GM12878 (cell line): ENCODE data around the gene PDSS2. TPM values are rescaled to one million over a fixed set of nuclear protein-coding genes. Genes with fewer than 3 reads are reported as not detected.

Experiments used
- ATAC-seq: fragments of 200-7000 bp; cut with Tn5 transposase; 3 replicates; pipeline ENCODE4 v1.9.1; 2020; ENCODE audit warnings: mild to moderate bottlenecking, moderate library complexity
- BruUV-seq: library from RNA; stranded (reverse); fragments of 400-500 nt; replicated peaks from 2 replicates; lab custom pipeline; 2021; lab: Mats Ljungman, UMichigan
- CTCF ChIA-PET: fragments of 300-600 bp; sonication (Branson Sonifier 250); formaldehyde crosslinking; extraction: SDS; loops from one replicate; lab custom pipeline; 2021; ENCODE audit warnings: inconsistent platforms; lab: Yijun Ruan, JAX
- POLR2A ChIA-PET: fragments of 350-600 bp; formaldehyde crosslinking; extraction: SDS; loops from one replicate; lab custom pipeline; 2021; ENCODE audit warnings: inconsistent platforms; lab: Charles Lee
- RAD21 ChIA-PET: fragments of 300-600 bp; sonication (Branson Sonifier 250); formaldehyde crosslinking; loops from one replicate; lab custom pipeline; 2023; ENCODE audit warnings: antibody characterized with exemption; ENCODE audit not compliant: unreplicated experiment; lab: Charles Lee
- SMC1A ChIA-PET: fragments of 300-600 bp; sonication (Branson Sonifier 250); formaldehyde crosslinking; loops from one replicate; lab custom pipeline; 2023; ENCODE audit not compliant: unreplicated experiment, uncharacterized antibody; lab: Charles Lee
- DNase-seq: peaks from one replicate; pipeline ENCODE4 v3.0.0-alpha.2; 2011; ENCODE audit warnings: low read depth, low spot score
- FAIRE-seq: peaks from 3 replicates; lab custom pipeline; 2011; peaks lifted over from hg19 to GRCh38; lab: Jason Lieb, UNC
- H2AFZ ChIP-seq: 2 replicates; pipeline ENCODE4 v1.6.0; 2011; ENCODE audit warnings: low read depth, low read length, control low read depth; ENCODE audit not compliant: control insufficient read depth
- H3K27ac ChIP-seq: 2 replicates; pipeline ENCODE4 v1.5.1; 2011; ENCODE audit warnings: control low read depth; ENCODE audit not compliant: control insufficient read depth, insufficient read depth
- H3K27me3 ChIP-seq, 2 experiments: replicated peaks in 1 of 2; 2 replicates each; pipeline versions ENCODE4 v1.6.0 to v1.6.1; 2011; ENCODE audit warnings: low read length in 1 of 2; ENCODE audit not compliant: control insufficient read depth in 2 of 2, insufficient read depth in 2 of 2
- H3K36me3 ChIP-seq, 2 experiments: 2 replicates each; pipeline ENCODE4 v1.5.1; 2011; ENCODE audit warnings: low read length in 1 of 2; ENCODE audit not compliant: control insufficient read depth in 2 of 2, insufficient read depth in 2 of 2
- H3K4me1 ChIP-seq: 2 replicates; pipeline ENCODE4 v1.6.1; 2011; ENCODE audit warnings: mild to moderate bottlenecking, low read length, moderate library complexity, mixed read lengths; ENCODE audit not compliant: control insufficient read depth, insufficient read depth
- H3K4me2 ChIP-seq: 2 replicates; pipeline ENCODE4 v1.6.0; 2011; ENCODE audit warnings: control low read depth; ENCODE audit not compliant: control insufficient read depth, insufficient read depth
- H3K4me3 ChIP-seq: fragments of 200-600 bp; sonication (generic); 2 replicates; pipeline ENCODE4 v1.5.1; 2016
- H3K79me2 ChIP-seq: 2 replicates; pipeline ENCODE4 v1.6.0; 2011; ENCODE audit warnings: low read length; ENCODE audit not compliant: control insufficient read depth, insufficient read depth
- H3K9ac ChIP-seq: 2 replicates; pipeline ENCODE4 v1.8.0; 2011; ENCODE audit warnings: low read length, control low read depth, mixed read lengths; ENCODE audit not compliant: control insufficient read depth, insufficient read depth
- H3K9me3 ChIP-seq: replicated peaks from 3 replicates; pipeline ENCODE4 v1.5.1; 2011; ENCODE audit warnings: mild to moderate bottlenecking, low read length; ENCODE audit not compliant: control insufficient read depth, insufficient read depth
- H4K20me1 ChIP-seq: 2 replicates; pipeline ENCODE4 v1.6.0; 2011; ENCODE audit not compliant: control insufficient read depth, insufficient read depth
- BRCA1 ChIP-seq: IDR thresholded peaks from 2 replicates; pipeline ENCODE4 v1.6.1; 2011; ENCODE audit warnings: low read depth, low read length, improper control_type of control experiment
- CUX1 ChIP-seq: IDR thresholded peaks from 2 replicates; pipeline ENCODE4 v1.6.1; 2012; ENCODE audit warnings: improper control_type of control experiment, low read depth, low read length; ENCODE audit not compliant: insufficient replicate concordance
- GATAD2B ChIP-seq: fragments of 450-650 bp; conservative IDR thresholded peaks from 2 replicates; pipeline ENCODE4 v1.6.1; 2017; ENCODE audit warnings: low read depth, mild to moderate bottlenecking, moderate library complexity
- HCFC1 ChIP-seq: fragments of 150-350 bp; IDR thresholded peaks from 2 replicates; pipeline ENCODE4 v1.6.1; 2014; ENCODE audit warnings: low read length
- HDAC2 ChIP-seq: fragments of 200-600 bp; sonication (generic); IDR thresholded peaks from 2 replicates; pipeline ENCODE4 v1.6.1; 2017
- MXI1 ChIP-seq: fragments of 150-350 bp; IDR thresholded peaks from 2 replicates; pipeline ENCODE4 v1.6.1; 2011; ENCODE audit warnings: low read depth, mild to moderate bottlenecking, inconsistent platforms, low read length, improper control_type of control experiment
- RCOR1 ChIP-seq: conservative IDR thresholded peaks from 2 replicates; pipeline ENCODE4 v1.6.1; 2012; ENCODE audit warnings: low read depth, low read length, improper control_type of control experiment
- RELB ChIP-seq: fragments of 450-650 bp; IDR thresholded peaks from 2 replicates; pipeline ENCODE4 v1.6.1; 2017; ENCODE audit warnings: low read depth, mild to moderate bottlenecking, moderate library complexity
- SPI1 ChIP-seq: IDR thresholded peaks from 2 replicates; pipeline ENCODE4 v1.6.1; 2011; ENCODE audit warnings: low read depth, mild to moderate bottlenecking, low read length, moderate library complexity, borderline replicate concordance; ENCODE audit not compliant: insufficient read depth
- SREBF1 ChIP-seq: IDR thresholded peaks from 2 replicates; pipeline ENCODE4 v1.6.1; 2012; ENCODE audit warnings: mild to moderate bottlenecking, low read length
- TBL1XR1 ChIP-seq: IDR thresholded peaks from 2 replicates; pipeline ENCODE4 v1.6.1; 2012; ENCODE audit warnings: low read depth, low read length, improper control_type of control experiment
- WGBS: methylation state at CpG from one replicate; pipeline ENCODE4 v1.1.6; 2016; ENCODE audit warnings: low lambda C conversion rate; ENCODE audit not compliant: insufficient replicate concordance, insufficient coverage; ENCODE audit errors: missing lambda C conversion rate; 5-methylcytosine and 5-hydroxymethylcytosine counted together
- in situ Hi-C: fragments of 300-500 bp; cut with MboI; formaldehyde crosslinking; loops from 9 replicates; pipeline ENCODE4 v1.14.3; 2018; ENCODE audit warnings: mixed read lengths
- intact Hi-C: fragments of 100-400 bp; cut with micrococcal nuclease; formaldehyde crosslinking; loops from one replicate; pipeline ENCODE4 v1.14.2; 2022; ENCODE audit not compliant: unreplicated experiment
- polyA plus RNA-seq, 11 experiments: library from polyadenylated mRNA; depleted of rRNA in 4 of 11; unstranded in 6 of 11; stranded (reverse) in 5 of 11; fragments of >200 nt; fragmentation: Nextera tagmentation in 4 of 11; fragmentation: Illumina TruSeq in 1 of 11; extraction: Ambion mirVana in 4 of 11; extraction: Trizol in 1 of 11; gene quantifications; 1 replicate in 1 of 11; 2 replicates in 10 of 11; pipeline versions ENCODE4 v1.2.1 to v1.2.3, GENCODE V29; 2011 to 2016; ENCODE audit warnings: inconsistent platforms in 2 of 11, missing spikeins in 2 of 11, low read depth in 1 of 11
- total RNA-seq, 4 experiments: library from RNA; depleted of rRNA in 3 of 4; stranded (reverse); fragments of >200 nt in 3 of 4; fragmentation: Illumina TruSeq in 1 of 4; extraction: Trizol in 1 of 4; gene quantifications; 2 replicates each; pipeline versions ENCODE4 v1.2.1 to v1.2.3, GENCODE V29; 2013 to 2021
- TF ChIP-seq, protein P1 (sequence below): fragments of 450-650 bp; IDR thresholded peaks from 2 replicates; pipeline ENCODE4 v1.6.1; 2017; ENCODE audit warnings: mild to moderate bottlenecking, moderate library complexity

The PDSS2 gene
- total and polyA plus RNA-seq, 10 of the 15 experiments (the other 5 are each of a cell fraction or from before 2014, with no cell fraction given) = 7.7 to 15.5 (median 9.6) TPM

GRCh38 chr6:107246972-107247615 is 212.3 kb downstream of the PDSS2 start:
- no peak overlapping the region for H3K9ac ChIP-seq
- ATAC-seq (no peak), FAIRE-seq (no peak), DNase-seq (no peak)
- H3K27me3 ChIP-seq = no peaks in the 10 kb centered on the region
- intact Hi-C loops = no loop called here
- H3K79me2 ChIP-seq = no peaks in the 10 kb centered on the region
- no peaks in the 10 kb centered on the region for H4K20me1 ChIP-seq
- H3K9me3 ChIP-seq = no peaks in the 10 kb centered on the region
- no peaks in the 10 kb centered on the region for H3K36me3 ChIP-seq
- H3K27ac ChIP-seq = no peak overlapping the region
- WGBS = 80% methylated on average over 6 of the region's 6 CpGs
- no peak overlapping the region for H3K4me2 ChIP-seq
- no peaks in the 10 kb centered on the region for H3K4me1 ChIP-seq
- POLR2A ChIA-PET = no interaction called here
- CTCF ChIA-PET = no interaction called here
- in situ Hi-C loops = no loop called here
- H3K4me3 ChIP-seq = no peak overlapping the region
- H2AFZ ChIP-seq = no peak overlapping the region
- RAD21 ChIA-PET = no interaction called here
- no TSS peak for BruUV-seq
- SMC1A ChIA-PET = interaction anchor here (0.6 to 1.2 kb wide), 2 partner anchors 11 to 1887 kb away, joined by 3 read pairs; no protein-coding TSS in a partner anchor
- TF ChIP-seq BRCA1 (no peak), RCOR1 (no peak), HCFC1 (no peak), SPI1 (no peak), GATAD2B (no peak), CUX1 (no peak), TBL1XR1 (no peak), RELB (no peak), SREBF1 (no peak), HDAC2 (no peak), MXI1 (no peak)
- TF ChIP-seq, protein P1, sequence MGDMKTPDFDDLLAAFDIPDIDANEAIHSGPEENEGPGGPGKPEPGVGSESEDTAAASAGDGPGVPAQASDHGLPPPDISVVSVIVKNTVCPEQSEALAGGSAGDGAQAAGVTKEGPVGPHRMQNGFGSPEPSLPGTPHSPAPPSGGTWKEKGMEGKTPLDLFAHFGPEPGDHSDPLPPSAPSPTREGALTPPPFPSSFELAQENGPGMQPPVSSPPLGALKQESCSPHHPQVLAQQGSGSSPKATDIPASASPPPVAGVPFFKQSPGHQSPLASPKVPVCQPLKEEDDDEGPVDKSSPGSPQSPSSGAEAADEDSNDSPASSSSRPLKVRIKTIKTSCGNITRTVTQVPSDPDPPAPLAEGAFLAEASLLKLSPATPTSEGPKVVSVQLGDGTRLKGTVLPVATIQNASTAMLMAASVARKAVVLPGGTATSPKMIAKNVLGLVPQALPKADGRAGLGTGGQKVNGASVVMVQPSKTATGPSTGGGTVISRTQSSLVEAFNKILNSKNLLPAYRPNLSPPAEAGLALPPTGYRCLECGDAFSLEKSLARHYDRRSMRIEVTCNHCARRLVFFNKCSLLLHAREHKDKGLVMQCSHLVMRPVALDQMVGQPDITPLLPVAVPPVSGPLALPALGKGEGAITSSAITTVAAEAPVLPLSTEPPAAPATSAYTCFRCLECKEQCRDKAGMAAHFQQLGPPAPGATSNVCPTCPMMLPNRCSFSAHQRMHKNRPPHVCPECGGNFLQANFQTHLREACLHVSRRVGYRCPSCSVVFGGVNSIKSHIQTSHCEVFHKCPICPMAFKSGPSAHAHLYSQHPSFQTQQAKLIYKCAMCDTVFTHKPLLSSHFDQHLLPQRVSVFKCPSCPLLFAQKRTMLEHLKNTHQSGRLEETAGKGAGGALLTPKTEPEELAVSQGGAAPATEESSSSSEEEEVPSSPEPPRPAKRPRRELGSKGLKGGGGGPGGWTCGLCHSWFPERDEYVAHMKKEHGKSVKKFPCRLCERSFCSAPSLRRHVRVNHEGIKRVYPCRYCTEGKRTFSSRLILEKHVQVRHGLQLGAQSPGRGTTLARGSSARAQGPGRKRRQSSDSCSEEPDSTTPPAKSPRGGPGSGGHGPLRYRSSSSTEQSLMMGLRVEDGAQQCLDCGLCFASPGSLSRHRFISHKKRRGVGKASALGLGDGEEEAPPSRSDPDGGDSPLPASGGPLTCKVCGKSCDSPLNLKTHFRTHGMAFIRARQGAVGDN = no peak
